CD4-positive, alpha-beta T cell treated with Interleukin-4 for 4 hours (primary cell): ENCODE results near the gene MAML3.

Experiments used
- DNase-seq: peaks from one replicate; pipeline ENCODE4 v3.0.0-alpha.2; 2020

Gene MAML3

DNA sequence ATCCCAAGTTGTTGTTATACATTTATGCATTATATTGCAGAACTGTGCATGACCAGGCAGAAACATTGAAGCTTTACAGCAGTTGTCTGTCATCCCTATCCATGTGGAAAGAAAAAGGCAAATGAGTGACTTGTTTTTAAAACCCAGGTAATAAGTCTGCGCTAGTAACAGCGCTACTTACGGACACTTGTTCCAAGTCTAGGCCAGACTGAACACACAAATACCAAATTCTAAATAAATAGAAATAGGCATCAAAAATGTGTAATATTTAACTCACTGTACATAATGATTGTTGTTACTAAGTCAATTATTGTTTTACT is 548 bp upstream of the MAML3 start:
- DNase-seq, result no peak

DNA sequence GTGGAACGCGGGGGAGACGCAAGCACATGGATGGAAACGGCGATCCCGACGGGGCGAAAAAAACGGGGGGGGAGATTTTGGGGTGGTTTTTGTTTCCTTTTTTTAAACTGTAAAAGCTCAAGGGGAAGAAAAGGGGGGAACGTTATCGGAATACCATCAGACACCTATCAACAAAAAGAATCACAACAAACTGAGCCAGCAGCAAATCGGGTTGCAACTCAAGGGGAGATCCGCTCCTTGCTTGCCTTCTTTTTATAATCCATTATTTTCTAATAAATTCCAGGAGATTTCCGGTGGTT is 616 bp downstream of the MAML3 start:
- no peak for DNase-seq

DNA sequence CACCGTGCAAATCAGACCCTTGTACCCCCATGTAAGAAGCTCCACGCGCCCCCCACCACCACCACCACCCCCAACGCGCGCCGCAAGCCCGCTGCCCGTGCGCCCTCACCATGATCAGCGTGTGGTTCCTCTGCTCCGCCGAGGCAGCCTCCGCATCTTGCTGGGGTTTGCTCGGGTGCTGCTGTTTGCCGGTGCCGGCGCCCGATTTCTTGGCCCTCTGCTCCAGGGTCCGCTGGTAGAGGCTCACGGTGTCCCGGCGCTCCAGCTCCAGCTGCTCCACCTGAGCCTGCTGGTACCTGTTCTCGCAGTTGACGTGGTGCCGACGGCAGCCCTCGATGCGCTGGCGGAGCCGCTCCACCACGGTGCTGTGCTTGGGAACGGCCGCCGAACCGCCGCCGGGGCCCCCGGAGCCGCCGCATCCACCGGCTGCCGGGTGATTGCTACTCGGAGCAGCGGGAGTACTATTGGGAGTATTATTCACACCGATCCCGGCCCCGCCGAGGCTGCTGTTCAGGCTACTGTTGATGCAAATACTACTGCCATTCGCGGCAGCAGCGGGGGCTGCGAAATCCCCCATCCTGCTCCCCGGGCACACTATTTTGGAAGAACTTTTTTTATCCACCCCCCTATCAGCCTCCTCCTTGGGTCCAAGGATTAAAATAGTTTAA is 1.1 kb downstream of the MAML3 start:
- peak; percentile 4 for DNase-seq

DNA sequence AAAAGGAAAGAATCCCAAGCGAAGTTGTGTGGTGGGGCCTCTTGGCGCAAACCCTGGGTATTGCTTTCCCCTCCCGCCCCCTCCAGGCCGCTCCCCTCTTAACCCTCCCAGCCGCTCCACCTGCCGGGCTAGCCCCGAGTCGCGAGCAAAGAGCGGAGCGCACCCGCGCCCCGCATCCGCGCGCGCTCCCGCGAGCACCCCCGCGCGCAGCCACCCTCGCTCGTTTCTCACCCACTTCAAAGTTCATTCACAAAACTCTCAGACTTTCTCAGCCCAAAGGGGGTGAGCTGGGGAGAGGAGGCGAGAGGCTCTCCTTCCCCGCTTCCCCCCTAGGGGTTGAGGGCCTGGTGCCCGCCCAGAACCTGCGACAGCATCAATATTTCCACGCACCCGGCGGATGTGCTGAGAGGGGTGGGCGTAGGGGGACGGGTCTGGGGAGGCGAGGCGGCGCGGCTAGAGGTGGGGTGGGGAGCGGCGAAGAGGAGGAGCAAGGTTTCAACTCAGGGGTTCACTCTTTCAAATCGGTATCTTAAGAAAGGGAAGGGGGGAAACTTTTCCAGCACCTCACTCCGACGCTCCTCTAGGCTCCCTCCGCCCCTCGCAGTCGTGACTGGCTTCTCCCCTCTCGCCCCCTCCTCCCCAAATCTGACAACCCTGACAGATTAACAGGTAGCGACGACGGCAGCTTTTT is 1.8 kb downstream of the MAML3 start:
- peak; percentile 64 for DNase-seq

DNA sequence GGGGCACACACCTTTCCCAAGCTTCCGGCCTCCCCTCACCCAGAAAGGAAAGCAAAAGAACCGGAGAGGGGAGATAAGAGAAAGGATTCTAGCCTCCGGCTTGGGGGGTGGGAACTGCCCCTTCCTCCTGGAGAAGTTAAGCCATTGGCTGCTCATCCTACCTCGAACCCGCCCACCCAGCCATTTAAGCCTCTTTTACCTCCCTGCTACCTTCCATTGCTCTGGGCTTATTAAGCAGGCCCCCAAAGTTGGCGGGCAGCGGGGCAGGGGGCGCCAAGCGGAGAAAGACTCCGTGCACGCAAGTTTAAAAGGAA is 2.3 kb downstream of the MAML3 start:
- DNase-seq, result peak; percentile 52

DNA sequence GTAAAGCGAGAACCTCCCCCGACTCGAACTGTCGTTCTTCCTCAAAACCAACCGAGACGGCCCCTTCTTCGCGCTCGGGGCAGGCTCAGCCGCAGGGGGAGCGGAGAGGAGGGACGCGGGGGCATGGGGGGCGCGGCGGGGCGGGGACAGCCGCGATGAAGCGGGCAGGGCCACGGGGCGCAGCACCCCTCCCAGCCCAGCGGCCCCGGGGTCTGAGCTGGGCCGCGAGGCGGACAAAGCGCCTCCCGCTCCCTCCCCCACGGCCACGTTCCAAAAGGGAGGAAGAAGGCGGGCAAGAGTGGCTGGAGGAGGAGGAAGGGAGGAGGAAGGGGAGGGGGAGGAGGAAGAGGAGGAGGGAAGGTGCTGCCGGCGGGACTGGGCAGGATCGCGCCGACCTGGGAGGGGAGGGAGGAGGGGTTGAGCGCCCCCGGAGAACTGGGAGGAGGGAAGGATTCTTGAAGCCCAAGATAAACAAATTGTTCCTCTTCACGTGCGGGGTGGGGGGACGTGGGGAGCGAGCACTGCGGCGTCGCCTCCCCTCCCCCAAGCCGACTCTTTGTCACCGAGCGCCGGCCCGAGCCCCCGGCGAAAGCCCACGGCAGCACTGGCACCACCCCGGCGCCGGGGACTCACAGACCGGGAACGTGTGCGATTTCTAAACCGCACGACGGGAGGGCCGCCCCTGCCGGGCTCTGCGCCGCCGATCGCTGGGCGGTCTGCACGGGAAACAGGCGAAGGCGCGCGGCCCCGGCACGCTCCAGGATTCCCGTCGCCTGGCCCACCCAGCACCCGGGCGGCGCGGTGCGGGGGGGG is 2.9 kb downstream of the MAML3 start:
- peak; percentile 65 for DNase-seq

DNA sequence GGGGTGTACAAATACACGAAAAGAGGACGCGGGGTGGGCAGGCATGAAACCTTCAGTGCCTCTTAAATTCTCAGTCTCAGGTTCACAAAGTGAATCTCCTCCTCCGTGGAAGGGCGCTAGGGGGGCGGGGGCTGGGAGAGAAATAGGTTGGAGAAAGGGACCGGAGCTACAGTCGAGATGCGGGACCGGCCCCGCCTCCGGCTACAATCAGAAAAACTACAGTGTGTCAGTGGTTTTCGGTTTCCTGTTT is 3.4 kb downstream of the MAML3 start:
- DNase-seq, result no peak

DNA sequence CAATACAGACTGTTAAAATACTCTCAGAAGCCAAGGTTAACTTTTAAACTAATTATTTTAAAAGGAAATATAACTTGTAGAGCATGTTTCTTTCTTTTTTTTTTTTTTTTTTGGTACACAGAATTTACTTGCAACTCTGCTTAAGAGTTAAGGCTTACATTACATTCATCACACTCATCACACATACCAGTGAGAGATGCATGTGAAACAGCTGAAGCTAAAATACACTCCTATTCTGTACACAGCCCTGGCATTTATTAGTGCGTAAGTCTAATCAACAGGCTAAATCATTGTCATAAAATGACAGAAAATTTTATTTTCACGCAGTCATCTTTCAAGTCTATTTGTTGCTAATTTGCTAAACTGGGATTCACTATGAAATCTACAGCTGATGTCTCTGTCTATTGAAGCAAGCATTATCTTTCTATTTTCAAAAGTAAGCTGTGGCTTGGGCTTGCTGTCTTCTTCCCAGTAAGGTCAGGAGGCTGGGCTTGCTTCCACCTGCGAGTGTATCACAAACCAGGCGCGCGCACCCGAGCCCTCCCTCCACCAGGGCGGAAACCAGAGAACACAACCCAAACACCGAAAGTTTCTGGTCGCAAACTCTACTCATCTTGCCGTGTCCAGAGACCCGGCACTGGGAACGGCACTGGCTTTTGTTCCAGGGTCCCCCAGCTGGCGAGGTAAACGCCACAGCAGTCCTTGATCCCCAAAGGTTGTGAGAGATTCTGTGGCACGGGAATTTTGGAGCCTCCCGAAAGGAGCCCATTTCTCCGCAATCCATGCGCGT is 3.9 kb downstream of the MAML3 start:
- peak; percentile 61 for DNase-seq

DNA sequence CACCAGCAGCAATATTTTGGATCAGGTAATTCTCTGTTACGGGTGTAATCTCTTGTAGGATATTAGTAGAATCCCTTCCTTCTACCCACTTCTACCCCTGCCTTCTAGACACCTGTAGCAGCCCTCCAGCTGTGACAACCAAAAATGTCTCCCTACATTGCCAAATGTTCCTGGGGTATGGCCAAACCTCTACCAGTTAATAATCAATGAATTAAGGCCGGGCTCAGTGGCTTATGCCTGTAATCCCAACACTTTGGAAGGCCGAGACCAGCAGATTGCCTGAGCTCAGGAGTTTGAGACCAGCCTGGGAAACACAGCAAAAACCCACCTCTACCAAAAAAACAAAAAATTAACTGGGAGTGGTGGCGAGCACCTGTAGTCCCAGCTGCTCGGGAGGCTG is 9.9 kb downstream of the MAML3 start:
- DNase-seq, result no peak

DNA sequence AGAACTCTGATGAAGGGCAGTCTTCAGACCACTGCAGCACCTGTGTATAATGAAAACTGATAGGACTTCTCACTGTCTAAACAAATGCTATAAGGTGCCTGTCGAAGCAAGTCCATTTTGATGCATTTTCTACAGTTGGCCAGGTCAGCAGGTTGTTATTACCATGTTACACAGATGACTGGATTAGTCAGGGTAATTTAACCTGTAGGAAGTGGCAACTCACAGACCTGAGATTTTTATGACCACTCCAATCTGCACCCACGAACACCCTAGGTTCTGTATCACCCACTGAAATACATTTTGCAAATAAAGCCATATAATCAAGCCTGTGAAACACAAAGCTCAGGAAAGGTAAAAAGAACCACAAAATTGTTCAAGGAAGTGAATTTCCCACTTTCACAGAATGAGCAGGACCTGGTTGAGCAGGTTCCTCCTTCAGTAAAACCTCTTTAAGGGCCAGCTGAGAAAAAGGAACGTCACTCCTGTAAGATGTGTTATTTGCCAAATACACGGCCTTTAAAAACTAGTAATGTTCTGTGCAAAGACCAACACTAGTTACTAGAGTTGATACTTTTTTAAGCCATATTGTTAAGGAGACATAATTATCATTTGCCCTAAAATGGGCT is 12.7 kb downstream of the MAML3 start:
- no peak for DNase-seq

DNA sequence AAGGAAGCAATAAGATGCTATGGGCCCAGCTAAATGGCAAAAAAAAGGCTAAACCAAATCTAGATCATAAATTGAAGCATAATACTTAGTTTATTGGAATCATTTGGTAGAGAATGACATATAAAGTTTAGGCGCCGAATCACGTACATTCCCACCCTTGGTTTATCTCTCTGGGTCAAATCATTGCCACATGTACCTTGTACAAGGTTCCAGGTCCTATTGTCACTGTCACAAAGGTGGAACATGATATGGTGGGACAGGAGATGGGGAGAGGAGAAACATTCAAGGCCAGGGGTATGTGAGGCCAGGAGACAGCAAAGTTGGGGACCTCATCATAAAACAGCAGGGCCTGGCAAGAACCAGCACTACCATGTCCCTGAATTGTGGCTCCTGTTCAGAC is 13.4 kb downstream of the MAML3 start:
- no peak for DNase-seq

DNA sequence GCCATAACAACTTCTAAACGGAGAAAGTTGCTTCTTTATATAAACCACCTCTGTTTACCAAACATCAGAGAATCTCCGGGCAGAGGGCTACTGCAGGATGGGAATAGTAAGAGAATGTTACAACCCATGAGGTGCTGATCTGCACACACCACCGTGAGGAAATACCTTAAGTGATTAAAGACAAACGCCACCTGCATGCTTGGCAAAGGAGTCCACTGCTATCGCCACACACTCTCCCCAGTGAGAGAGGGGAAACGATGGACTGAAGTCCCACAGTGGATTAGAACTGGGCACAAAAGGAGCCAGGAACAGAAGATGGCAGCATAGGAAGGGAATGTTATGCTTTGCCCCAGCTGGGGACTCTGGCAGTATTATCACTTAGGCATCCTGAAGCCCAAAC is 15.6 kb downstream of the MAML3 start:
- no peak for DNase-seq

DNA sequence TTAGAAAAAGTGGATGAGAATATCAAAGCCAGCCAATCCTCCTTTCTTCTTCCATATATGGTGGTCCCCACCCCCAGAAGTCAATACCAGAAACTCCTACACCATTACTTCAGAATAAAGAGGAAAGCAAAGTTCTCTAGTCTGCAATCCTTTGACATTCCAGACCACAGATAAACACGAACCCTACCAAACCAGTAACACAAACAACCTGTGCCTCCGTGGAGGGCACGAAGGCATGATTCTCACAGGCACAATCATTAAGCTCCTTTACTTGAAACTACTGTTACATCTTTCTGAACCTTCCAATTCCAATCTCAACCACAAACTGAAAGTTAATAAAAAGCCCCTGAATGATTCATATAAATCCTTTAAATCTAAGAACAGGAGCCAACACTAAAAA is 16.3 kb downstream of the MAML3 start:
- DNase-seq, result no peak

DNA sequence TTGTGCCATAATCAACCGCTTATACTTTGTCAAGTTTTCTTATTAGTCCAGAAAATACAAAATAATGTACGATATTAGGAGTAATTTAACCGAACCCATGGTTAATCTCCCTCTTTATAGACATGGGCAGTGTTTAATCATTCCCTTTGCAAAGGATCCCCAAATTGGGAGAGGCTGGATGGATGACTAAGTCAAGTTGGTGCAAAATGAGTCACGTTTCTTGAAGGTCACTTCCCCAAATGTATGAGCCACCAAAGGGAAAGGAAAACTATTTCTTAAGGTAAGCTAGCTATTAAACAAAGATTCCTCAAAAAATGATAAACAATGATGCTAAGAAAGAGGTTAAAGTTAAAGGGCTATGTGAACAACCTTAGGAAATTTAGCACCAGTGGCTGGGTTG is 17.5 kb downstream of the MAML3 start:
- no peak for DNase-seq

DNA sequence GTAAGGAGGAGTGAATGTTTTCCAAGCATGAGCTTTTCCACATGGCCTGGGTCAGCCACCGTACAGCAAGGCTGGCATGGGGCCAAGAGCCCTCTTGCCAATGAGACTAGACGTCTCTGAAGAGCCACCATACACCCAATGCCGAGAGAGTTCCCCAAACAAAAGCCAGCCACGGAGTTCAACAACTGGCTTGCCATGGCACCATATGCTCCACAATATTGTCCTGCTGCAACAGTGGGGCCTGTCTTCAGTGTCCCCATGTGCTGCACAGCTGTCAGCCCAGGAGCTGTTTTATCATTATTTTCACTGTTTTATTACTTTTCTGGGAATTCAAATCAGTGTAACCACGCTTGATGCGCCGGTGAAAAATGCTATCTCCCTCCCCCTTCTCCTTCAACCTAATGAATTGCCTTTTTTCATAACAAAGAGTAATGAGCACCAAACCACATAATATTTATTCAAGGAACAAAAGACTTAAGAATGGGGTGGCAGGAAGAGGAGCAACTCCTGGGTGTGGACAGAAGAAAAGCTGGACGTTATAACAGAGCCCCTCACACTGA is 18.4 kb downstream of the MAML3 start:
- no peak for DNase-seq

DNA sequence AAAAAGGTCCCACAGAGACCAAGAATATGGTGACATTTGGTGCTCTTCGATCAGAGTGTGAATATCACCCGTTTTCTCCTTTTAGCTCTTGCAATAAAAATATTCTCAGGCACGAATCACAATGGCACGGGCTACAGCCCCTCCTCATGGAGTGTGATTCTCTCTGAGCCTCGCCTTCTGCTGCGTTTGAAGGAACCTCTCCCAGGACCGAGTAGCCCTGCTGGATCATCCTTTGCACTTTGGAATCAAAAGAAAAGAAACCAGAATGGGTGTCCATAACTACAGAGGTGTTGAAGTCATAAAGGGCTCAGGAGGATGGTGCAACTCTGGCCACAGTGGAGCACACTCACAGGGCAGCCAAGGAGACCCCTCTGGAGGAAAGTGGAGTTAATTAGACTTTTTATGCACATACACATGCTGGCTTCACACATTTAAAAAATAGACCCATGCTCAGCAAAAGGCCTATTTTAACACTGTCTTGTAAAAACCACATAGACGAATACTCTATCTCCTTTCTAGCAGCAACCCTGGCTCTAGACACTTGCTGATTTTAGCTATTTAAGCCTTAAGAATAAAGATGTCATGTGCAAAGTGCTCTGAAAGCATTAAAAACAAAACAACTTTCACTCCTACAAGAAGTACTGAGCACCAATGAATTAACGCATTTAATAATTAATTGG is 19.1 kb downstream of the MAML3 start:
- DNase-seq, result no peak

DNA sequence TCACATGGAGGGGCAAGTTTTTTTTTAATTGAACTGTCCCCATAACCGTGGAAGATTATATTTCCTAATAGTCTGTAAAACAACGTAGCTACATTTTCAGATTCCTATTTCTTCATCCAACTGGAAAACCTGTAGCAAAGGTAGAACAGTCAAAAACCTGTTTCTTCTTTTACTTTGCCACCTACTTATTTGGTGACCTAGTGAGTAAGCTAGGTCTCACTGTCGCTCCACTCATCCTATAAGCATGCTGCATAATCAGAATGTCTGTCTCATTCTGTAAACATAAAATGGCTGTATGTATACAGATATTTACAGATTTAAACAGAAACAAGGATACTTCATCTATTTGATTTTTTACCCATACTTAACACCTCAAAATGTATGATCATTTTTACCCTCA is 20.4 kb downstream of the MAML3 start:
- no peak for DNase-seq

DNA sequence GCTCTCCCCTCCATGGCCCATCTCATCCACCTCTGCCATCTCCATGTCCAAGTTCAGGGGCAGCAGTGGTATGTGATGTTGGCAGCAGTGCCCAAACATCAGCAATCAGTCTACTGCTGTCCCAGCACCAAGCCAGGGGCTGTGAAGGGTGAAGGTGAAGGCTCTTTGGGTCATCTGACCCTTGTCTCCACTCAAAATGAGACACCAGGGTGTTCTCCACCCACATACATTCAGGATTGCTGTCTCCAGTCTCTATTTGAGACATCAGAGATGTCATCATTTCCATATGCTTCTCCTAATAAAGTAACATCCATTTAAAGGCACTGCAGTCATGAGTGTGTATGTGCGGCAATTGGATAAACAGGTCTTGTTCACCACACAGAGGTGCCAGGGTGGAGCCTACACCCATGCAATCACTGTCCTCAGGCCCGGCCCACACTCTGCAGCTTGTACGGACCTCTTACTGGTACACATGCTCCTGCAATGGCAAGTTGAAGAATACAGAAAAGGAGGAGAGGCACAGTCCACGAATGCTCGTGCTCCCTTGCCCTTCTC is 22.2 kb downstream of the MAML3 start:
- no peak for DNase-seq

DNA sequence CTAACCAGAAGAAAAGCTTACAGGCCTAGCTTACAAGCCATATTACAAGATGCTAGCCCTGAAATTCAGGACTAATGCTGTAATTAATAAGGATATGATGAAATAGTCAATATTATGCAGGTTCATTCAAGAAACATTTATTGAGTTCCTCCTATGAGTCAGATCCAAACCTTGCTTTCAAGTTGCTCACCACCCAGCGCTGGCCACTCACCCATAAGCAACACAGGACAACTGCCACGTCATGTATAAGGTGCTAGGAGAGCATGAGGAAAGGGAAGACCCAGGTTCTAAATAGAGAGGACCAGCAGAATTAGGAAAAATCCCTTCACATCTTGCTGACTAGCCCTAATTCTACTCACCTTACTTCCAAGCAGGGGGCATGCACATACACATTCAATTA is 23.3 kb downstream of the MAML3 start:
- DNase-seq, result no peak

DNA sequence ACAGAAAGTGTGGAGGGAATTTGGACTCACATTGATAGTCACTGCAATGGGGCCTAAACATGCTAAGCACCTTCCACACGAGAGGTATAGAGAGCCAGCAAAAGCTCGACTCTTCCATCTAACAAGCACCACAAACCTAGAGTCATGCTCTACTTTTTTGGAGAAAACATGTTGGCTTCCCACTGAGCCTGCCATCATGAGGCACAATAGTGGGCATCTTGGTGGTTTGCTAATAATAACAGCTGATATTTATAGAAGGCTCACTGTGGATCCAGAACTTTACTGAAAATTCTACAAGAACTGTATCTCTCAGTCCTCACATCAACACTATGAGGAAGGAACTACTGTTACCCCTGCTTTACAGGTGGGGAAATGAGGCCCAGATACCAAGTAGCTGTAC is 26.6 kb downstream of the MAML3 start:
- DNase-seq, result no peak

DNA sequence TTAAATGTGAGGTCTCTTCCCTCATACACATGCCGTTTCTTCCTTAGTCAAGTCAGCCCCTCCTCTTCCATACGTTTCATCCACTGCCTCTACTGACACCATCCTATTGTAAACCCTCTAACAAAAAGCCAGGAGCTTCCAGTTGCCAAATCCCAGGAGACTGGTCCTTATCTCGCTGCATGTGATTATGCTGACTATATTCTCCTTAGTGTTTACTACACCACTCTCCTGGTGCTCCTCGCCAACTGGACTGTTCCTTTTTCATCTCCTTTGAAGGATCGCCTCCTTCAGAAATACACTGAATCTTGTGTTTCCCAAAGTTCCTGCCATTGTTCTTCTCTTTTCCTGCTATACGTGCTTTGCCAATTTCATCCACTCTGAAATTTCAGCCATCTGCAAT is 27.7 kb downstream of the MAML3 start:
- DNase-seq, result no peak

DNA sequence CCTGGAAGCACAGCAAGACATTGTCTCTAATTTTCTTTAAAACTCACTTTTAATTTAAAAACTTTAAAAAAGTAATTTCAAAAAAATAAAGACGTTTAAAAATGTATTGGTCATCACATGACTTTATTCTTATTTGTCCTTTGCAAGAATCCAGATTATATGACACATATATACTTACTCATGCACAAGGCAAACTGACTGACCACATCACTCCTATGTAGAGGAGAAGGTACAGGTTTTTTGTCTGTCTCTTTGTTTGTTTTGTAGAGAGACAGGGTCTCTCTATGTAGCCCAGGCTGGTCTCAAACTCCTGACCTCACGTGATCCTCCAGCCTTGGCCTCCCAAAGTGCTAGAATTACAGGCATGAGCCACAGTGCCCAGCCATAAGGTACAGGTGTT is 28.6 kb downstream of the MAML3 start:
- DNase-seq, result no peak
